GM12878 (cell line): ENCODE measurements around the gene VKORC1. TPM values are rescaled to one million over a fixed set of nuclear protein-coding genes. Genes with fewer than 3 reads are reported as not detected.

Source experiments
- ATAC-seq: fragments of 200-7000 bp; cut with Tn5 transposase; 3 replicates; pipeline ENCODE4 v1.9.1; 2020; ENCODE audit warnings: mild to moderate bottlenecking, moderate library complexity
- BruUV-seq: library from RNA; stranded (reverse); fragments of 400-500 nt; replicated peaks from 2 replicates; lab custom pipeline; 2021; lab: Mats Ljungman, UMichigan
- CTCF ChIA-PET: fragments of 300-600 bp; sonication (Branson Sonifier 250); formaldehyde crosslinking; extraction: SDS; loops from one replicate; lab custom pipeline; 2021; ENCODE audit warnings: inconsistent platforms; lab: Yijun Ruan, JAX
- POLR2A ChIA-PET: fragments of 350-600 bp; formaldehyde crosslinking; extraction: SDS; loops from one replicate; lab custom pipeline; 2021; ENCODE audit warnings: inconsistent platforms; lab: Charles Lee
- RAD21 ChIA-PET: fragments of 300-600 bp; sonication (Branson Sonifier 250); formaldehyde crosslinking; loops from one replicate; lab custom pipeline; 2023; ENCODE audit warnings: antibody characterized with exemption; ENCODE audit not compliant: unreplicated experiment; lab: Charles Lee
- SMC1A ChIA-PET: fragments of 300-600 bp; sonication (Branson Sonifier 250); formaldehyde crosslinking; loops from one replicate; lab custom pipeline; 2023; ENCODE audit not compliant: unreplicated experiment, uncharacterized antibody; lab: Charles Lee
- DNase-seq: peaks from one replicate; pipeline ENCODE4 v3.0.0-alpha.2; 2011; ENCODE audit warnings: low read depth, low spot score
- FAIRE-seq: peaks from 3 replicates; lab custom pipeline; 2011; peaks lifted over from hg19 to GRCh38; lab: Jason Lieb, UNC
- H2AFZ ChIP-seq: 2 replicates; pipeline ENCODE4 v1.6.0; 2011; ENCODE audit warnings: low read depth, low read length, control low read depth; ENCODE audit not compliant: control insufficient read depth
- H3K27ac ChIP-seq: 2 replicates; pipeline ENCODE4 v1.5.1; 2011; ENCODE audit warnings: control low read depth; ENCODE audit not compliant: control insufficient read depth, insufficient read depth
- H3K27me3 ChIP-seq, 2 experiments: replicated peaks in 1 of 2; 2 replicates each; pipeline versions ENCODE4 v1.6.0 to v1.6.1; 2011; ENCODE audit warnings: low read length in 1 of 2; ENCODE audit not compliant: control insufficient read depth in 2 of 2, insufficient read depth in 2 of 2
- H3K36me3 ChIP-seq, 2 experiments: 2 replicates each; pipeline ENCODE4 v1.5.1; 2011; ENCODE audit warnings: low read length in 1 of 2; ENCODE audit not compliant: control insufficient read depth in 2 of 2, insufficient read depth in 2 of 2
- H3K4me1 ChIP-seq: 2 replicates; pipeline ENCODE4 v1.6.1; 2011; ENCODE audit warnings: mild to moderate bottlenecking, low read length, moderate library complexity, mixed read lengths; ENCODE audit not compliant: control insufficient read depth, insufficient read depth
- H3K4me2 ChIP-seq: 2 replicates; pipeline ENCODE4 v1.6.0; 2011; ENCODE audit warnings: control low read depth; ENCODE audit not compliant: control insufficient read depth, insufficient read depth
- H3K4me3 ChIP-seq: fragments of 200-600 bp; sonication (generic); 2 replicates; pipeline ENCODE4 v1.5.1; 2016
- H3K79me2 ChIP-seq: 2 replicates; pipeline ENCODE4 v1.6.0; 2011; ENCODE audit warnings: low read length; ENCODE audit not compliant: control insufficient read depth, insufficient read depth
- H3K9ac ChIP-seq: 2 replicates; pipeline ENCODE4 v1.8.0; 2011; ENCODE audit warnings: low read length, control low read depth, mixed read lengths; ENCODE audit not compliant: control insufficient read depth, insufficient read depth
- H3K9me3 ChIP-seq: replicated peaks from 3 replicates; pipeline ENCODE4 v1.5.1; 2011; ENCODE audit warnings: mild to moderate bottlenecking, low read length; ENCODE audit not compliant: control insufficient read depth, insufficient read depth
- H4K20me1 ChIP-seq: 2 replicates; pipeline ENCODE4 v1.6.0; 2011; ENCODE audit not compliant: control insufficient read depth, insufficient read depth
- ESRRA ChIP-seq: IDR thresholded peaks from 2 replicates; pipeline ENCODE4 v1.6.1; 2012; ENCODE audit warnings: mild to moderate bottlenecking, low read length, improper control_type of control experiment
- GABPA ChIP-seq: IDR thresholded peaks from 2 replicates; pipeline ENCODE4 v1.6.1; 2014; ENCODE audit warnings: antibody characterized with exemption, low read depth, mild to moderate bottlenecking, inconsistent platforms
- ZBTB33 ChIP-seq: fragments of 450-650 bp; IDR thresholded peaks from 2 replicates; pipeline ENCODE4 v1.6.1; 2017; ENCODE audit warnings: mild to moderate bottlenecking
- ZNF24 ChIP-seq: fragments of 450-650 bp; IDR thresholded peaks from 2 replicates; pipeline ENCODE4 v1.6.1; 2017; ENCODE audit warnings: antibody characterized with exemption, mild to moderate bottlenecking
- WGBS: methylation state at CpG from one replicate; pipeline ENCODE4 v1.1.6; 2016; ENCODE audit warnings: low lambda C conversion rate; ENCODE audit not compliant: insufficient replicate concordance, insufficient coverage; ENCODE audit errors: missing lambda C conversion rate; 5-methylcytosine and 5-hydroxymethylcytosine counted together
- in situ Hi-C: fragments of 300-500 bp; cut with MboI; formaldehyde crosslinking; loops from 9 replicates; pipeline ENCODE4 v1.14.3; 2018; ENCODE audit warnings: mixed read lengths
- intact Hi-C: fragments of 100-400 bp; cut with micrococcal nuclease; formaldehyde crosslinking; loops from one replicate; pipeline ENCODE4 v1.14.2; 2022; ENCODE audit not compliant: unreplicated experiment
- polyA plus RNA-seq, 11 experiments: library from polyadenylated mRNA; depleted of rRNA in 4 of 11; unstranded in 6 of 11; stranded (reverse) in 5 of 11; fragments of >200 nt; fragmentation: Nextera tagmentation in 4 of 11; fragmentation: Illumina TruSeq in 1 of 11; extraction: Ambion mirVana in 4 of 11; extraction: Trizol in 1 of 11; gene quantifications; 1 replicate in 1 of 11; 2 replicates in 10 of 11; pipeline versions ENCODE4 v1.2.1 to v1.2.3, GENCODE V29; 2011 to 2016; ENCODE audit warnings: inconsistent platforms in 2 of 11, missing spikeins in 2 of 11, low read depth in 1 of 11
- total RNA-seq, 4 experiments: library from RNA; depleted of rRNA in 3 of 4; stranded (reverse); fragments of >200 nt in 3 of 4; fragmentation: Illumina TruSeq in 1 of 4; extraction: Trizol in 1 of 4; gene quantifications; 2 replicates each; pipeline versions ENCODE4 v1.2.1 to v1.2.3, GENCODE V29; 2013 to 2021
- TF ChIP-seq, protein P1 (sequence below): fragments of 450-650 bp; IDR thresholded peaks from 2 replicates; pipeline ENCODE4 v1.6.1; 2018; ENCODE audit warnings: borderline replicate concordance, mild to moderate bottlenecking; ENCODE audit not compliant: partially characterized antibody

VKORC1 gene
- total and polyA plus RNA-seq, 10 of the 15 experiments (the other 5 are each of a cell fraction or from before 2014, with no cell fraction given): 19.8 to 140 (median 57.7) TPM

DNA sequence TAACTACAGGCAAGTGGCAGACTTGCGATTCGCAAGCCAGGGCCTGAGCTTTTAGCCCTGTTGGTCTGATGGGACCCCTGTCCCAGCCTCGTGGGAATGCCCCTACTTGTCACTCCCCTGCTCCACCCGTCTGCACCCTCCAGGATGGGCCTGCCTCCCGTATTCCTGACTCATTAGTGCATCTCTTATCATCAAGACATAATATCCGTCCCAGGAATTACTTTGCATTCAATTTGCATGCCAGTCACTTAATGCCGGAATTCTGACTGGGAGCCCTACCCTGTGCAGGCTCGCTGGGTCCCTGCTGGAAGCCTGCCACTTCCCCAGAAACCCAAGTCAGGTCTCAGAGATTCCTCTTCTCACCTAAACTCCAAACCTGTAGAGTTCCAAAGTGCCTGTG is 9.2 kb downstream of the VKORC1 start:
- H3K79me2 ChIP-seq: no peaks in the 10 kb centered on the region
- WGBS: 49% methylated on average over 8 of the region's 8 CpGs
- POLR2A ChIA-PET: no interaction called here
- H2AFZ ChIP-seq: no peak overlapping the region
- H3K36me3 ChIP-seq: peaks cover 2% of the 10 kb centered on the region in 2 experiments; a peak in 3 of 4 replicates
- H3K4me1 ChIP-seq: no peaks in the 10 kb centered on the region
- no peaks in the 10 kb centered on the region; the same call in 1 of the 2 replicates for H4K20me1 ChIP-seq
- no peak overlapping the region for H3K4me2 ChIP-seq
- ATAC-seq (no peak), DNase-seq (no peak)
- no peak overlapping the region for H3K4me3 ChIP-seq
- no peaks in the 10 kb centered on the region for H3K9me3 ChIP-seq
- intact Hi-C loops: no loop called here
- no TSS peak for BruUV-seq
- in situ Hi-C loops: no loop called here
- SMC1A ChIA-PET: no interaction called here
- H3K9ac ChIP-seq: no peak overlapping the region
- RAD21 ChIA-PET: no interaction called here
- CTCF ChIA-PET: interaction anchor here (1.2 kb wide), 1 partner anchor 100 kb away, joined by 3 read pairs; the partner anchor contains the start of gene HSD3B7
- no peaks in the 10 kb centered on the region for H3K27me3 ChIP-seq
- TF ChIP-seq ESRRA (no peak), GABPA (no peak), ZNF24 (no peak), ZBTB33 (no peak)
- TF ChIP-seq, protein P1, sequence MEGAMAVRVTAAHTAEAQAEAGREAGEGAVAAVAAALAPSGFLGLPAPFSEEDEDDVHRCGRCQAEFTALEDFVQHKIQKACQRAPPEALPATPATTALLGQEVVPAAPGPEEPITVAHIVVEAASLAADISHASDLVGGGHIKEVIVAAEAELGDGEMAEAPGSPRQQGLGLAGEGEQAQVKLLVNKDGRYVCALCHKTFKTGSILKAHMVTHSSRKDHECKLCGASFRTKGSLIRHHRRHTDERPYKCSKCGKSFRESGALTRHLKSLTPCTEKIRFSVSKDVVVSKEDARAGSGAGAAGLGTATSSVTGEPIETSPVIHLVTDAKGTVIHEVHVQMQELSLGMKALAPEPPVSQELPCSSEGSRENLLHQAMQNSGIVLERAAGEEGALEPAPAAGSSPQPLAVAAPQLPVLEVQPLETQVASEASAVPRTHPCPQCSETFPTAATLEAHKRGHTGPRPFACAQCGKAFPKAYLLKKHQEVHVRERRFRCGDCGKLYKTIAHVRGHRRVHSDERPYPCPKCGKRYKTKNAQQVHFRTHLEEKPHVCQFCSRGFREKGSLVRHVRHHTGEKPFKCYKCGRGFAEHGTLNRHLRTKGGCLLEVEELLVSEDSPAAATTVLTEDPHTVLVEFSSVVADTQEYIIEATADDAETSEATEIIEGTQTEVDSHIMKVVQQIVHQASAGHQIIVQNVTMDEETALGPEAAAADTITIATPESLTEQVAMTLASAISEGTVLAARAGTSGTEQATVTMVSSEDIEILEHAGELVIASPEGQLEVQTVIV: no peak
- TF ChIP-seq, all 136 proteins: peak for 0
- no peak for FAIRE-seq
- H3K27ac ChIP-seq: no peak overlapping the region
